Measurements from ENCODE around the gene CTR9. TPM values are rescaled to one million over a fixed set of nuclear protein-coding genes. Genes with fewer than 3 reads are reported as not detected.

The CTR9 gene
- total and polyA plus RNA-seq, 4 donors = 10.8 to 32.2 (median 21.2) TPM

DNA sequence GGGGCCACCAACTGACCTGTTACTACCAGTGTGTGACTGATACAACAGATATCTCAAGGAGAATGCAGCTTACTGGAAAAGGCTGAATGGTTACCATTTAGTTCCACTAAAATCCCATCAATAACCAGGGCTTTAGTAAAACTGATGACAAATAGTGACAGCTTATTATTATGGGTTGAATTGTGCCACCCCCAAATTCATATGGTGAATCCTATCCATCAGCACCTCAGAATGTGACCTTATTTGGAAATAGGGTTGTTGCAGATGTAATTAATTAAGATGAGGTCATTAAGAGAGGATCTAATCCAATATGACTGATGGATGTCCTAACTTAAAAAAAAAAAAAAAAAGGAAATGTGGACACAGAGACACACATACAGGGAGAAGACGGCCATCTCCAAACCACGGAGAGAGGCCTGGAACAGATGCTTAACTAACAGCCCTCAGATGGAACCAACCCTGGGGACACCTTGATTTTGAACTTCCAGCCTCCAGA, 30.1 kb upstream of the CTR9 start:
- DNase-seq = no peak
- intact Hi-C loops (cut with DNase I) = no loop called here
- Histone ChIP-seq H3K36me3 (ENCODE audit: control insufficient read depth in 1 of 2, insufficient read depth in 2 of 2, low read length in 1 of 2) (no peaks in the 10 kb centered on the region), H3K27ac (ENCODE audit: low read depth in 1 of 2, low read length in 2 of 2) (no peak overlapping the region), H3K27me3 (ENCODE audit: control insufficient read depth in 1 of 2, insufficient read depth in 2 of 2, low read length in 1 of 2) (no peaks in the 10 kb centered on the region), H3K4me1 (ENCODE audit: control insufficient read depth in 1 of 2, insufficient read depth in 2 of 2, low read length in 2 of 2) (no peaks in the 10 kb centered on the region), H3K4me3 (ENCODE audit: low read length in 2 of 2) (no peak overlapping the region), H3K9me3 (ENCODE audit: control insufficient read depth, low read length) (no peaks in the 10 kb centered on the region)
- ATAC-seq (ENCODE audit: low FRiP score) = no peak
- 94 to 97% methylated on average over 2 of the region's 2 CpGs for WGBS, 2 donors

DNA sequence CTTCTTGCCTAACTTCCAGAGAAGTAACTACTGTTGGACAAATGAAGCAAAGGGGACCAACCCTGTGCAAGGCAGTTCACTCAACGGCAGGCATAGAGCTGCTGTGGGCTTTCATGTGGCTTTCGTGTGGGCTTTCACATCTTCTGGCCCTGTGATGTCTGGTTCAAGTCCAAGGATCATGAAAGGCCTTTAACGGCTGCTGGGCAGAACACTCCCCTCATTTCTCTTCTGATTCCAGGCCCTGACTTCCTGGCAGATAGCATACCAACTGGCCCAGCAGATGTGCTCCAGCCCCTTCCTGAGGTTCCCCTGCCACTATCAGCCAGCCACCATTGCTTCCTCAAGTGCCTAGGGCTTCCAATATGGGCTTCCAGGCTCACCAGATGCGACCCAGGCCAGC, 28.7 kb upstream of the CTR9 start:
- DNase-seq = no peak
- intact Hi-C loops (cut with DNase I) = no loop called here
- no peak for ATAC-seq (ENCODE audit: low FRiP score)
- Histone ChIP-seq H3K27ac (ENCODE audit: low read depth in 1 of 2, low read length in 2 of 2) (no peak overlapping the region), H3K27me3 (ENCODE audit: control insufficient read depth in 1 of 2, insufficient read depth in 2 of 2, low read length in 1 of 2) (no peaks in the 10 kb centered on the region), H3K36me3 (ENCODE audit: control insufficient read depth in 1 of 2, insufficient read depth in 2 of 2, low read length in 1 of 2) (no peaks in the 10 kb centered on the region), H3K4me1 (ENCODE audit: control insufficient read depth in 1 of 2, insufficient read depth in 2 of 2, low read length in 2 of 2) (no peaks in the 10 kb centered on the region), H3K4me3 (ENCODE audit: low read length in 2 of 2) (no peak overlapping the region), H3K9me3 (ENCODE audit: control insufficient read depth, low read length) (no peaks in the 10 kb centered on the region)
- WGBS, 2 donors = 76 to 81% methylated on average over 4 of the region's 4 CpGs

DNA sequence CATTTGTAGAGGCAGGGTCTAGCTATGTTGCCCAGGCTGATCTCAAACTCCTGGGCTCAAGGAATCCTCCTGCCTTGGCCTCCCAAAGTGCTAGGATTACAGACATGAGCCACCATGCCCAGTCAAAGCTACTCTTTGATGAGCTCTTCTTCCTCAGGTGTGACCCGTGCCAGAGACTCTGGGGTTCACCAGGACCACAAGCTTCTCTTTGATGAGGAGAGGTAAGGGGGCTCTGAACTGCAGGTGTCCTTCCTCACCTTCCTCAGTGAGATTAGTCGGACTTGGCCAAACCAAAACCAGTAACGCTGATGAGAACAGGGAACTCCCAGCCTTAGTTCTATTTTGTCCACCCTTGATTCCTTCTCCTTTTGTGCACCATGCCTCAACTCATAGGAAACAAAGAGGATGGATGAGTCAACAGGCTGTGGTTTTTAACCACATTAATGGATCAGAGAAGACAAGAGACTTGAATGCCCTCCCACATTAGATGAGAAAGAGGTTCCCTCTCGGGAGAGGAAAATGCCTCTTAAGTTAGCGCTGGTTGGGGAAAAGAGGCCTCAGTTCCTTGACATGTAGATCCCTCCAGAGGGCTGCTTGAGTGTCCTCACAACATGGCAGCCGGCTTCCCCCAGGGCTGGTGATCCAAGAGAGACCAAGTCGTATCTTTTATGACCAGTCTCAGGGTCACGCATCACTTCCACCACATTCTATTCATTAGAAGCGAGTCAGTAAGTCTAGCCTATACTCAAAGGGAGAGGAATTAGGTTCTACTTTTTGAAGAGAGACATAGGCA, 25.7 kb upstream of the CTR9 start:
- no peak for ATAC-seq (ENCODE audit: low FRiP score)
- no peak for DNase-seq
- H3K4me1 ChIP-seq (ENCODE audit: control insufficient read depth in 1 of 2, insufficient read depth in 2 of 2, low read length in 2 of 2) = no peaks in the 10 kb centered on the region
- no peaks in the 10 kb centered on the region for H3K27me3 ChIP-seq (ENCODE audit: control insufficient read depth in 1 of 2, insufficient read depth in 2 of 2, low read length in 1 of 2)
- no peaks in the 10 kb centered on the region for H3K36me3 ChIP-seq (ENCODE audit: control insufficient read depth in 1 of 2, insufficient read depth in 2 of 2, low read length in 1 of 2)
- no peak overlapping the region for H3K4me3 ChIP-seq (ENCODE audit: low read length in 2 of 2)
- 95 to 97% methylated on average over 9 of the region's 9 CpGs for WGBS, 2 donors
- H3K27ac ChIP-seq (ENCODE audit: low read depth in 1 of 2, low read length in 2 of 2) = no peak overlapping the region
- no peaks in the 10 kb centered on the region for H3K9me3 ChIP-seq (ENCODE audit: control insufficient read depth, low read length)
- intact Hi-C loops (cut with DNase I) = no loop called here

DNA sequence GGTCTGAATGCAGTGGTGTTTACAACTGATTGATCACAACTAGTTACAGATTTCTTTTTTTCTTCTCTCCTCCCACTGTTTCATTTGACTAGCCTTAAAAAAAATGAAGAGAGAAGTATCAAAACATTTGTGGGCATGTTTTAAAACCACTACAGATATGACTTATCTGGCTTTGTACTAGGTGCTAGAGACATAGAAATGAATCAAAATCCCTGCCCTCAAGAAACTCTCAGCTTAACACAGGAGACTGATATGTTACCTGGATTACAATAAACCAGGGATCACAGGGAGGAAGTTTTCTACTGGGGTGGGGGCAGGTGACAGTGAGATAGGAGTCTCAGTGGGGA, 25.2 kb upstream of the CTR9 start:
- intact Hi-C loops (cut with DNase I) = no loop called here
- H3K4me3 ChIP-seq (ENCODE audit: low read length in 2 of 2) = no peak overlapping the region
- H3K9me3 ChIP-seq (ENCODE audit: control insufficient read depth, low read length) = no peaks in the 10 kb centered on the region
- DNase-seq = no peak
- H3K27me3 ChIP-seq (ENCODE audit: control insufficient read depth in 1 of 2, insufficient read depth in 2 of 2, low read length in 1 of 2) = no peaks in the 10 kb centered on the region
- H3K36me3 ChIP-seq (ENCODE audit: control insufficient read depth in 1 of 2, insufficient read depth in 2 of 2, low read length in 1 of 2) = no peaks in the 10 kb centered on the region
- no peaks in the 10 kb centered on the region for H3K4me1 ChIP-seq (ENCODE audit: control insufficient read depth in 1 of 2, insufficient read depth in 2 of 2, low read length in 2 of 2)
- ATAC-seq (ENCODE audit: low FRiP score) = no peak
- no peak overlapping the region for H3K27ac ChIP-seq (ENCODE audit: low read depth in 1 of 2, low read length in 2 of 2)

DNA sequence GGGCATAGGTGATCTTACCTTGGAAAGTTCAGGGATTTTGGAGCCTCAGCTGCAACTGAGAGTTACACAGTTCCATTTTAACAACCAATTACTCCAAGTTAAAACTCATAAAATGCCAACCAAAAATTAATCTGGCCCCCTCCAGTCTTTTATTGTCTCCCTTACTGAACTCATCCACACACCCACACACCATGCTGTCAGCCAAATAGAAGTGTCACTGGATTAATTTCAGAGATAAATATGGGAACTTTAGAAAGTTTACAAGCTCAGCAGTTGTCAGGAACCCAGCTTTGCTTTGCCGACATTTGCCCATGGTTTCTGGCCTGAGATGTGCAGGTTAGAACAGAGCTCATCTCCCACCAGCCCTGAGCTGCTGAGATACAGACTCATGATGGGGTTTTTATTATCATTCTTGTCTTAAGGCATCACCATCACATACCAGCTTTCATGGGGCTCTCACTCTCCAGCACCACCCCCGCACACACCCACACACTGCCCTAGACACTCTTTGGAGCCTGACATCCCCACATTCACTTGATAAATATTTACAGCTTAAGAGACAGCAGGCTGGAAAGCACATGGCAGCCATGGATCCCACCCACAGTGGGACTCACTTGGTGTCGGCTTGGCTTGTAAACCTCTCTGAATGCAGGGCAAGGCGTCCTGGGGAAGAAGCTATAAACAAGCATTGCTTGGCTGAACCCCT, 23.7 kb upstream of the CTR9 start:
- ATAC-seq (ENCODE audit: low FRiP score) (no peak), DNase-seq (no peak)
- intact Hi-C loops (cut with DNase I) = no loop called here
- Histone ChIP-seq H3K27me3 (ENCODE audit: control insufficient read depth in 1 of 2, insufficient read depth in 2 of 2, low read length in 1 of 2) (no peaks in the 10 kb centered on the region), H3K36me3 (ENCODE audit: control insufficient read depth in 1 of 2, insufficient read depth in 2 of 2, low read length in 1 of 2) (no peaks in the 10 kb centered on the region), H3K4me1 (ENCODE audit: control insufficient read depth in 1 of 2, insufficient read depth in 2 of 2, low read length in 2 of 2) (no peaks in the 10 kb centered on the region), H3K27ac (ENCODE audit: low read depth in 1 of 2, low read length in 2 of 2) (no peak overlapping the region), H3K4me3 (ENCODE audit: low read length in 2 of 2) (no peak overlapping the region), H3K9me3 (ENCODE audit: control insufficient read depth, low read length) (no peaks in the 10 kb centered on the region)
- WGBS, 2 donors = 90 to 92% methylated on average over 4 of the region's 4 CpGs

DNA sequence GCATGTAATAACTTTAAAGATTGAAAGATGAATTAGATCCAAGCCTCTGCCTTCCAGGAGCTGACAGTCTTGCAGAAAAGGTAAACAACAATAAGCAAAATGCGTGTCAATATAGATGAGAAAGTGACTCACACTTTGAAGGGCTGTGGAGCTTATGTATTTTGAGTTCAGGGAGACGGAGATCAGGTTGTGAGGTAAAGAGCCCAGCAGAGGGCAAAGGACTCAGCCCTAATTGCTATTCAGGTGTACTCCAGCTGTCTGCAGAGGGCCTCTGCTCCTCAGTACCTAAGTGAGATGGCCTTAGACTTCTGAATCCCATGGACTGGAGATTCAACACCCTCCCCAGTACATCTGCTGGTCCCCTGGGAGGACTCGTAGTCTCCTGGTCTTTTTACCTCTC, 22.9 kb upstream of the CTR9 start:
- no peaks in the 10 kb centered on the region for H3K4me1 ChIP-seq (ENCODE audit: control insufficient read depth in 1 of 2, insufficient read depth in 2 of 2, low read length in 2 of 2)
- H3K4me3 ChIP-seq (ENCODE audit: low read length in 2 of 2) = no peak overlapping the region
- H3K27me3 ChIP-seq (ENCODE audit: control insufficient read depth in 1 of 2, insufficient read depth in 2 of 2, low read length in 1 of 2) = no peaks in the 10 kb centered on the region
- no peak overlapping the region for H3K27ac ChIP-seq (ENCODE audit: low read depth in 1 of 2, low read length in 2 of 2)
- DNase-seq (no peak), ATAC-seq (ENCODE audit: low FRiP score) (no peak)
- H3K9me3 ChIP-seq (ENCODE audit: control insufficient read depth, low read length) = no peaks in the 10 kb centered on the region
- 86 to 88% methylated on average over 3 of the region's 3 CpGs for WGBS, 2 donors
- no peaks in the 10 kb centered on the region for H3K36me3 ChIP-seq (ENCODE audit: control insufficient read depth in 1 of 2, insufficient read depth in 2 of 2, low read length in 1 of 2)
- intact Hi-C loops (cut with DNase I) = no loop called here

DNA sequence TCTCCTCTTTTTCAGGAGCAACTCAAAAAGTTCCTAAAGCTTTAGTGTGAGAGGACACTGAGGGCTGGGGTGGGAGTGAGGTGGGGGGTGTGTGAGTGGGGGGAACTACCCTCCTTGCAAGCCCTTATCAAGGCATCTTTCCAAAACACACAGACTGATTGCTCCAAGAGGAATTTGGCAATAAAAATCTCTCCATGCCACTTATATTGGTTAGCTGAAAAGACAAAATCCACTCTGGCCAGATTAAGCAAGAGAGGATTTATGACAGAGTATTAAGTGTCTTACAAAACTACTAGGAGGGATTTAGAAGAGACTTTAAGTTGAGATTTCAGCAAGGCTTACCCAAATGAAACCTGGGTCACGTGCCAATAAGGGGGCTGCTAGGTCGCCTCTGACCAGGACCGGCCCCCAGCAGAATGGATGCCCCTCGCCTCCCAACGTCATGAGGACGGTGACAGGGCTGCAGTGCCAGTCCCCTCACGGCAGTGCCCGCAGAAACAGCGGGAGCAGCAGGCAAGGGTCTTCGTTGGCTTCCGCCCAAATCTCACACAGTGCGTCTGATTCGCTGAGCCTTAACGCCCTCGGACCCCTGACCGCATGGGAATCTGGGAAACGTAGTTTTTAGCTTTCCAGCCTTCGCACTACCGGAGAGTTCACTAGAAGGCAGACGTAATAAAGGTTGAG, 22.1 kb upstream of the CTR9 start:
- ATAC-seq (ENCODE audit: low FRiP score) = no peak
- H3K27me3 ChIP-seq (ENCODE audit: control insufficient read depth in 1 of 2, insufficient read depth in 2 of 2, low read length in 1 of 2) = no peaks in the 10 kb centered on the region
- no peaks in the 10 kb centered on the region for H3K4me1 ChIP-seq (ENCODE audit: control insufficient read depth in 1 of 2, insufficient read depth in 2 of 2, low read length in 2 of 2)
- no peaks in the 10 kb centered on the region for H3K36me3 ChIP-seq (ENCODE audit: control insufficient read depth in 1 of 2, insufficient read depth in 2 of 2, low read length in 1 of 2)
- H3K4me3 ChIP-seq (ENCODE audit: low read length in 2 of 2) = no peak overlapping the region
- H3K9me3 ChIP-seq (ENCODE audit: control insufficient read depth, low read length) = no peaks in the 10 kb centered on the region
- whole genome bisulfite sequencing, 2 donors = 33 to 35% methylated on average over 20 of the region's 20 CpGs
- DNase-seq = no peak
- intact Hi-C loops (cut with DNase I) = no loop called here
- H3K27ac ChIP-seq (ENCODE audit: low read depth in 1 of 2, low read length in 2 of 2) = no peak overlapping the region

DNA sequence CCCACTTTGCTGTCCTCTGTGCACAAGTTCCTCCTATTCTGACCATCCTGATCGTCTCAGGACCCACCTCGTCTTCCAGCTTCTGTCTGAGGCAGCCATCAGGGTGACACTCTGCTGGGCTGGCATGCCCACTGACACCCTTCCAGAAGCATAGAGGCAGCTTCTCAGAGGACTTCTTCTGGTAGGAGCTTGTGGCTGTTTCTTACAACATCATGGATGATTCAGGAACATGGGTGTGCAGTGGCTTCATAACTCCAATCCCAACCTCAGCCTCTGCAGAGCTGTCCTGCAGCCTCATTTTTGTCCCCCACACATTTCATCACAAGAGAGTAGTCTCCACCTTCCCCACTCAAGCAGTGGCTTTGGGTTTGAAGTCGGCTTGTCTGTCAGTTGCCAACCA, 20.9 kb upstream of the CTR9 start:
- Histone ChIP-seq H3K4me3 (ENCODE audit: low read length in 2 of 2) (no peak overlapping the region), H3K4me1 (ENCODE audit: control insufficient read depth in 1 of 2, insufficient read depth in 2 of 2, low read length in 2 of 2) (peaks cover 0 to 2% of the 10 kb centered on the region in 2 donors), H3K36me3 (ENCODE audit: control insufficient read depth in 1 of 2, insufficient read depth in 2 of 2, low read length in 1 of 2) (no peaks in the 10 kb centered on the region), H3K9me3 (ENCODE audit: control insufficient read depth, low read length) (no peaks in the 10 kb centered on the region), H3K27me3 (ENCODE audit: control insufficient read depth in 1 of 2, insufficient read depth in 2 of 2, low read length in 1 of 2) (no peaks in the 10 kb centered on the region), H3K27ac (ENCODE audit: low read depth in 1 of 2, low read length in 2 of 2) (no peak overlapping the region)
- ATAC-seq (ENCODE audit: low FRiP score) (no peak), DNase-seq (no peak)
- intact Hi-C loops (cut with DNase I) = loop anchor here (5.0 to 10.0 kb wide), 6 partner anchors 38 to 405 kb away; partner anchors contain the start of genes IRAG1 (in 1 of the 2) and LYVE1 (in 1 of the 2)
- WGBS, 2 donors = 91 to 96% methylated on average over 3 of the region's 3 CpGs

Data from aorta (tissue), 5 donors.